Activated T-cell treated with anti-CD3 and anti-CD28 coated beads for 24 hours (primary cell): ENCODE results near the gene ST6GALNAC4.

Experiments used
- DNase-seq: peaks from one replicate; pipeline ENCODE4 v3.0.0-alpha.2; 2020; ENCODE audit warnings: low read depth

Gene ST6GALNAC4, protein sequence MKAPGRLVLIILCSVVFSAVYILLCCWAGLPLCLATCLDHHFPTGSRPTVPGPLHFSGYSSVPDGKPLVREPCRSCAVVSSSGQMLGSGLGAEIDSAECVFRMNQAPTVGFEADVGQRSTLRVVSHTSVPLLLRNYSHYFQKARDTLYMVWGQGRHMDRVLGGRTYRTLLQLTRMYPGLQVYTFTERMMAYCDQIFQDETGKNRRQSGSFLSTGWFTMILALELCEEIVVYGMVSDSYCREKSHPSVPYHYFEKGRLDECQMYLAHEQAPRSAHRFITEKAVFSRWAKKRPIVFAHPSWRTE

DNA sequence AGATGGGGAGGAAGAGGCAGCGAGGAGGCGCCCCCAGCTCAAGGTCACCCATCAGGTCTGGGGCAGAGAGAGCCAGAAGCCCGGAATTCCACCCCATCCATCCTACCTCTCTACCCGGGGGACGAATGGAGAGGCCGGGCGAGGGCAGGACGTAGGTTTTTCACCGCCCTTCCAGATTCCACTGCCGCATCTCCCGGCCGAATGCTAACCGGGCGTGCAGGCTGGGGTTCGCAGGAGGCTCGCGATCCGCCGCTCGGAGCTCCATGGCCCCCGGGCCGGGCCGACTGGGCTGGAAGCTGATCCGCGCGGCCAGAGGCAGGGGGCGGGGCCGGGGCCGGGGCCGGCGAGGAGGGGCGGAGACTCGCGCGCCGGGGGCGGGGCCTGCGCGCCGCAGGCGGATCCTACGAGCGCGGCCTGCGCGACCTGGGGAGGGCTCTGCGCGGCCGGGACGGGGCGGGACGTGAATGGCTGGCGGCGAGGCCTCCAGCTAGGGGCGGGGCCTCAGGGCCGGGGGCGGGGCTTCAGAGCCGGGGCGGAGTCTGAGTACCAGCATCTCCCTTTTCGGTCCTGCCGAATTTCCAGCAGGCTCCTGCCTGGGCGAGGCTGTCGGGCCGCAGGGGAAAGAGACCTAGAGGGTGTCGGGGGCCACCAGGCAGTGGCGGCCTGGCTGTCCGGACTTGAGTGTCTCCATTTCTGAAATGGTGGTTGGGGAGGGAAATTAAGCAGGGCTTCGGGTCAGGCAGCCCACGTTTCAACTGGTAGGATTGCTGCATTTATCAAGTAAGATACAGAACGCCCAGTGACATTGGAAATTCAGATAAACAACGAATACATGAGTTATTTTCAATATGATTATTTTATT, at the start of gene ST6GALNAC4:
TSS of gene ST6GALNAC4 (minus strand) at position 322 of the 862 bp plus-strand sequence. CDS start 622 bp downstream, outside the sequence.
- peak; percentile 94 for DNase-seq

DNA sequence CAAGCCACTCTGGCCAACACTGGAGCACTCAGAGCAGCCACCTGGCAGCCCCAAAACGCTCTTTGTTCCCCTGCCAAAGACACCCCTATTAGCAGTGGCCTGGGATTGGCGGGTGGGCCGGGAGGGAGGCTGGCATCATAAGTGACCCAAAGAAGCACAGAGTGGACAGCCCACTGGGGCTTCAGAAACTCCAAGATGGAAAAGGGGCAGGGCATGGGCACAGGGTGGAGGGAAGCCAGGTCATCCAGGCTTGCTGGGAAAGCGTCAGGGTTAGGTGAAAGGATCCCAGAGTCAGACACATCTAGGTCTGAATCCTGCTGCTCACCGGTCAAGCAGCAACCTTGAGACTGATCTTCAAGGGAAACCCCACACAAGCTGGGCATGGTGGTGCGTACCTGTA, 49.1 kb upstream of the ST6GALNAC4 start:
- DNase-seq, result no peak

DNA sequence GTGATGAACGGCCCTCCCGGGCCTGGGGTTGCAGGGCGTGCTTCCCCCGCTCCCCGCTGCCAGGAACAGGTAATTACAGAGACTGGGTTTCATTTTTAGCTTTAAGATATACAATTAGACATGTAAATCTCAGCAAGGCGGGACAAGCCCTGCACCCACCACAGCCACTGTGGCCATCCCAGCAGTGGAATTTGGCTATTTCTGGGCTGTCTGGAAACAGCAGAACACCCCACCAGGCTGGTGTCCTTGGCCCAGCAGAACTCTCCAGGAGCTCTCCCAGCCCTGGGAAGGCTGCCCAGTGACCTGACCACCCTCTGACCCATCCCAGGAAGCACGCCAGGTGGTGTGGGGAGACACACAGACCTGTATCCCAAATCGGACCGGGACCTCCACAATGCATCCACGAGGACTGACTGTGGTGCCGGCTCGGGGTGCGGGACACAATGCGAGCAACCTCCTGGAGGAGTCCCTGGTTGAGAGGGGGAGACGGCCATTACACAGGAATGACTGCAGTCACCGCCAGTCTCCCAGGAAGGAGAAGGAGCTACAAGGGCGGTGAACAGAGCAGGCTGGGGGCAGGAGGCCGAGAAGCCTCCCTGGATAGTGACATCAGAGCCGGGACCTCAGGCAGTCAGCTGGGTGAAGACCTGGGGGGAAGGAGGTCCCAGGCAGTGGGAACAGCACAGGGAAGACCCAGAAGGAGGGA, 46.7 kb upstream of the ST6GALNAC4 start:
- no peak for DNase-seq

DNA sequence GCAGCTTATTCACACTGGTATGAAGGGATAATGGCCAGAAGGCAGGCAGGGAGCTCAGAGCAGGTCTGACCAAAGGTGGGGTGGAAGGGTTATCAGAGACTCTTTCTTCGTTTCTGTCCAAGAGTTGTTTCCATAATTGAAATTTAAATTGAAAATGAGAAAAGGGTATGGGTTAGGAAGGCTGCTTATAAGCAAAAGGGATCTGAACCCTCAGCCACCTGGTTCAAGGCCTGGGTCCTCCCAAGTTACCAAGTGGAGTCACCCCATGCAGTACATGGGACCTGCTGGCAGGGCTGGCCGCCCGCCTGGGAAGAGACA, 46.2 kb upstream of the ST6GALNAC4 start:
- no peak for DNase-seq

DNA sequence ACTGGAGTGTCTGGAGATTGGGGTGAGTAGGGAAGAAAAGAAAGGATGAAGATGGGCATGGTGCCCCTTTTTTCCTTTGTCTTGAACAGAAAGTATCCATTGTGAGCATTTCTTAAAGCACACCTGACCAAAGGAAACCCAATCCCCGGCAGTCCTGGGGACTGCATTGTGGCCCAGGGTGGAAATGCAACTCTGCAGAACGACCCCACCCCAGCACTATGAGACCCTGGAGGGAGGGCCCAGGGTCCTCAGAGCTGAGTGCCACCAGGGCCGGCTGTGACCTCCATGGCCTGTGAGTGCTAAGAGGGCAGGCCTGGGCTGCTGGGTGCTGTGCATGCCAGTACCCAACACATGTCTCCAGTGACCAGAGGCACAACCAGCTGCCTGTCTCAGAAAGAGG, 45.4 kb upstream of the ST6GALNAC4 start:
- DNase-seq, result no peak

DNA sequence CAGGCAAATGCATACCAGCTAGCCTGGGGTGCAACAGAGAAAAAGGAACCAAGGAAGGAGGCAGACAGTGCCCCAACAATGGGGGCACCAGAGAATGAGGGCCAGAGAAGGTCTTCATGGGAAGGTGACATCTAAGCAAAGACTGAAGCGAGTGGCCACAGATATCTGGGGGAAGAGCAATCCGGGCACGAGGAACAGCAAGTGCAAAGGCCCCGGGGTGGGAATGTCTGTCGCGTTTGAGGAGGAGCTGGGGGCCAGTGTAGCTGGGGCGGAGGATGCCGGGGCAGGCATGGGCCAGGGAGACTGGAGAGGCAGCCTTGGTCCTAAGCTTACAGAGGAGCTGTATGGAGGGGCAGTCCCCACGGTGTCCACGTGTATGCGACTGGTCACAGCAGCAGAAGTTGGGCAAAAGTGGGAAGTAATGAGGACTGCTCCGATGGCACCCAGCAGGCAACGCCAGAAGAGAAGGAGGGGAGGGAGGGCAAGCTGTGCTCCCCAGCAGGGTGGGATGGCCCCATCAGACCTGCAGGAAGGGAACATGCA, 44.8 kb upstream of the ST6GALNAC4 start:
- DNase-seq, result no peak

DNA sequence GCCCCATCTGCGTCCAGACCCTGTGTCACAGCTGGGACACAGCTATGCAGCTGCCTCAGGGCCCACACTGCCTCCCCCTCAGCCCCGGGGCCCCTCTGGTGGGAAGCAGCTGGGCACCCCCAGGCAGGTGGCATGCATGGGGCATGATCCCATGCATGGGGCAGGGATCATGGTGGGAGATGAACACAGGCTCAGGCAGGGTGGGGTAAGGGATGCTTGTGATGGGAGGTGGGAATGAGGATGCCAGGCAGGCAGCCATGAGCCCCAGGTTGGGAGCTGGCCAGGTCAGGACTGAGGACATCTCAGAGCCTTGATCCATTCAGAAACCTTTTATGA, 44.3 kb upstream of the ST6GALNAC4 start:
- no peak for DNase-seq

DNA sequence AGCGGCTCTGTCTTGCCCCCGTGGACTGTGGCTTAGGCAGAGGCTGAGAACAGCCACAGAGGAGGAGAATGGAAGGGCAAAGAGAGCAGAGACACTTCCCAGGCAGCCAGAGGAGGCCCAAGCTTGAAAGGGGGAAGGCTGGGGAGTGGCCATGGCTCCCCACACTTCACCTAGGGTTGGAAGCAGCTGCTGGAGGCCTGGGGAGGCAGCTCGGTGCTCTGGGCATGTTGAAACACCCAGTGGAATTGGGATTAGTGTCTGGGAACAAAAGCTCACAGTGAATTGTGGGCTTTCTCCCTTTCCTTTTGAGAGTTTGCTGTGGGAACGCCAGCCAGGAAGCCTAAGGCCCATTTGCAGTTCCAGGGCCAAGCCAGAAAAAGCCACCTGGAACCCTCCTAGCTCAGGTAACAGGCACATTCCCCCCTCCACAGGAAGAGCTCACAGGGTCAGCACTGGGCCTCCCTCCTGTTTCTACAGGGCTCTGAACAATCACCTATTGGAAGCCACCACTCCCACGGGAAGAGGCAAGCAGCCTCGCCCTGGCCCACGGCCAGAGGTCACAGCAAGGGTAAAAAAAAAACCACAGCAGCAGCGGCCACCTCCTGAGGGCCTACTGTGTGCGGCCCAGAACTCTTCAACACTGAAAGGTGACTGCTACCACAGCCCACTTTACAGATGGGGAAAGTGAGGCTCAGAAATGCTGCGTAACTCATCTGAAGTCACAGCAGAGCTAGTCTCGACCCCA, 43.7 kb upstream of the ST6GALNAC4 start:
- no peak for DNase-seq

DNA sequence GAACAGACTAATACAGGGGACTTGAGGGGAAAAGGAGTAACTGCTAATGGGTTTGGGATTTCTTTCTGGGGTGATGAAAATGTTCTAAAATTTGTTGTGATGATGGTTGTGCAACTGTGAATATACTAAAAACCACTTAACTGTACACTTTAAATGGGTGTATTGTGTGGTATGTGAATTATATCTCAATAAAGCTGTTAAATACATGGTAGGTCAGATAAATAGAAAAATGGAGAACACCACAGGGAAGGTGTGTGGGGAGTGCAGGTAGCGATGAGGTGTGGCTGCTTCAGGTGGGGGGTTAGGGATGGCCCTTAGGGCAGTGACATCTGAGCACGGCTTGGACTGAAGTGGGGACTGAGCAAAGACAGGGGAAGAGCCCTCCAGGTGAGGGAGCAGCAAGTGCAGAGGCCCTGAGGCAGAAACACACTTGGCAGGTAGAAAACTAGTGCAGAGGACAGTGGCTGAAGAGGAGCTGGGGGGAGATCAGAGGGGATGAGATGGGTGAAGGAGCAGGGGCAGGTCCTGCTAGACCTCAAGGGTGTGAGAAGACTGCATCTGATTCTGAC, 43.1 kb upstream of the ST6GALNAC4 start:
- no peak for DNase-seq

DNA sequence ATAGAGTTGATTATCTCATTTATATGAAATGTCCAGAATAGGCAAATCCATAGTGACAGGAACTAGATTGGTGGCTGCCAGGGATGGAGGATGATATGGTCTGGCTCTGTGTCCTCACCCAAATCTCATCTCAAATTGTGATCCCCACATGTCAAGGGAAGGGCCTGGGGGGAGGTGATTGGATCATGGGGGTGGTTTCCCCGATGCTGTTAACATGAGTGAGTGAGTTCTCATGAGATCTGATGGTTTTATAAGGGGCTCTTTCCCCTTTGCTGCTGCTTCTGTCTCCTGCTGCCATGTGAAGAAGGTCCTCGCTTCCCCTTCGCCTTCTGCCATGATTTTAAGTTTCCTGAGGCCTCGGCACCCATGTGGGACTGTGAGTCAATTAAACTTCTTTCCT, 42.6 kb upstream of the ST6GALNAC4 start:
- no peak for DNase-seq

DNA sequence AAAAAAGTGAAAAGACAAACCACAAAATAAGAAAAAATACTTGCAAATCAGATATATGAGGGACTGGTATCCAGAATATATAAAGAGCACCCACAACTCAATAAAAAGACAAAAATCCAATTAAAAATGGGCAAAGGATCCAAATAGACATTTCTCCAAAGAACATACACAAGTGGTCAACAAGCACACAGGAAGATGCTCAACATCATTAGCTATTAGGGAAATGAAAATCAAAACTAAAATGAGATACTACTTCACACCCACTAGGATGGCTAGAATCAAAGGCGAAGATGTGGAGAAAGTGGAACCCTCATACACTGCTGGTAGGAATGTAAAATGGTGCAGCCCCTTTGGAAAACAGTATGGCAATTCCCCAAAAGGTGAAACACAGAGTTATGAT, 41.9 kb upstream of the ST6GALNAC4 start:
- DNase-seq, result no peak

DNA sequence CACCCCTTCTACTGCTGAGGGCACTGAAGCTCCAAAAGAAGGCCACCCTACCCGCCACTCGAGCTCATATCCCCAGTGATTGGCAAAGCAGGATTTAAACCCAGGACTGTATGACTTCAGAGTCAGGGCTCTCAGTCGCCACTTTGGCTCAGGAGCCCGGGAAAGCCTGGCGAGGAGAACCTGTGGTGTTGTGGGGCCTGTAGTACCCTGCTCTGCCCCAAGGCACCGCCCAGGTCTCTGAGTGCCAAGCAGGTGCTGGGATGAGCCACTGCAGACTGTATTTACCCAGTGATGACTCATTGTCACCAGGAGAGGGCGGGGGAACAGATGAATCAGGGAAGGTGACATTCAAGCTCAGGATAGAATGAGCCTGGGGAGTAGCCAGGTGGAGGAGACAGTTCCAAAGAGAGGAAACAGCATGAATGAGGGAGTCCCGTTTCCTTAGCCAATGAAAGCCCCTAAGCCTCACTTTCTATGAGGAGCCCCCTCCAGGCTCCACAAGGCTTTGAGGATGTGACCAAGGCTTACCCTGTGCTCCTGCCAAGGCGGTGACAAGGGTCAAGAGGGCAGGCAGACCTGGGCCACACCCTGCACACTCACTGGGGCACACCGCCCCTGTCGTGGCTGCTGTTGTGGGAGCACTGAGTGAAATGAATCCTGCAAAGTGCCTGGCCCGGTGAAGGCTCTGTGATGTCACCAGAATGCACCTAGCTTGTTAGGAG, 38.6 kb upstream of the ST6GALNAC4 start:
- peak; percentile 80 for DNase-seq

DNA sequence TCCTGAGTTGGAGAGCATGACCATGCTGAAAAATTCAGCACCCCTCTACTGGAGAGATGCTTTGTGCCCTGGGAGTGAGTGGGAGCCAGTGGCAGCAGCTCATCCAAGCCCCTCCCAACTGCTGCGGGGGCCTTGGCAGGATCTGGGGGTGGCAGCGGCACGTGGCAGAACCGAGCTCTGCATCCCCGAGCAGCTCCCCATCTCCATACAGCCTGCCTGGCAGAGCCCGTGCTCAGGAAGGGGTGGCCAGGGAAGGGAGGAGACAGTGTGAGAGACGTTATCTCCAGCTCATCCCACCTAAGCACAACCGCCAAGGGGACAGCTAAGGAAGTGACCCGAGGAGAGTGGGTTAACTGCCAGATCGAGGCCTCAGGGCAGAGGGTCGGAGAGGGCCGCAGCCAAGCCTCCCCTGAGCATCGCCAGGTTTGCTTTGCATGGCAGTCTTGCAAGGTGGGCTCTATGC, 38.0 kb upstream of the ST6GALNAC4 start:
- DNase-seq, result no peak

DNA sequence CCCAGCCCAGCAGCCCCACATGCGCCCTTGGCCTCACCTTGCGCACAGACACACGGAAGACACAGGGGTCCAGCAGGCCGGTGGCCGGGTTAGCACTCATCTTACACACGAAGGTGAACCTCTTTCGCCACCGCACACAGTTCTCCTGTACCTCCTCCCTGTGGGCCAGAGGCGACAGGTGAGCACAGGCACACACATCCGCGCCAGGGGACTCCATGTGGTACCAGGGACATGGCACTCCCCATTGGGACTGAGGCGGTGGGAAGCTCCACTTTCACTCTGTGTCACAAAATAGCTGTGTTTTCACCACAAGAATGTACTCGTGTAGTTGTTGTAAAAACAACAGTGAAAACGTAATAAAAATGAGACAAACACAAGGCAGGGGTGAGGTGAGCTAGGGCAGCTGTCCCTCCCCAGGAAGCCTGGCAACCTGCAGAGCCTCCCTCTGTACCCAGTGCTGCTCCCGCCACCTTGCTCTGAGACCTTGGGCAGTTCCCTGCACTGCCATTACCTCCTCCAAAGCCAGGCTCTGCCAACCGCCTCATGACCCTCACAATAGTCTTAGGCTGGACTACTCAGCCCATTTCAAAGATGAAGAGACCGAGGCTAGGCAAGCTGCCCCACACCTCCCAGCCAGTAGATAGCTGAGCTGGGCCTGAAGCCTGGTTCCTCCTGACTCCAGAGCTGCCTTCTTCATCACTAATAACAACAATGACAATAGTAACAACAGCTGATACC, 37.1 kb upstream of the ST6GALNAC4 start:
- no peak for DNase-seq

DNA sequence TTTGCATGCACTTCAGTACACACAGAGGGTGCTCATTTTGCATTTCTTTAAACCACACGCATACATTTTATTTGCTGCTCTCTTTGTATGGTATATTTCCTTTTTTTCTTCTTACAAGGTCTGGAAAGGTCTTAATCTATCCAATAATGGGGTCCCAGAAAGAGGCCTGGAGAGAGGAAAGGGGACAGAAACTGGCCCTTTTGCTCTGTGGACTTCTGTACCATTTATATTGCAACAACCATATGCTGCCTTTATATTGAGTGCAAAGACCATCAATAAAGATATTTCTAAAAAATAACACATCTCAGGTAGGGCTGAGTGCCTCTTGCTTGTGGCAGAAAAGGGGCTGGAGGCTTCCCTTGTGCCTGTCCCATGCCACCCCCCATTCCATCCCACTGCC, 36.3 kb upstream of the ST6GALNAC4 start:
- DNase-seq, result no peak

DNA sequence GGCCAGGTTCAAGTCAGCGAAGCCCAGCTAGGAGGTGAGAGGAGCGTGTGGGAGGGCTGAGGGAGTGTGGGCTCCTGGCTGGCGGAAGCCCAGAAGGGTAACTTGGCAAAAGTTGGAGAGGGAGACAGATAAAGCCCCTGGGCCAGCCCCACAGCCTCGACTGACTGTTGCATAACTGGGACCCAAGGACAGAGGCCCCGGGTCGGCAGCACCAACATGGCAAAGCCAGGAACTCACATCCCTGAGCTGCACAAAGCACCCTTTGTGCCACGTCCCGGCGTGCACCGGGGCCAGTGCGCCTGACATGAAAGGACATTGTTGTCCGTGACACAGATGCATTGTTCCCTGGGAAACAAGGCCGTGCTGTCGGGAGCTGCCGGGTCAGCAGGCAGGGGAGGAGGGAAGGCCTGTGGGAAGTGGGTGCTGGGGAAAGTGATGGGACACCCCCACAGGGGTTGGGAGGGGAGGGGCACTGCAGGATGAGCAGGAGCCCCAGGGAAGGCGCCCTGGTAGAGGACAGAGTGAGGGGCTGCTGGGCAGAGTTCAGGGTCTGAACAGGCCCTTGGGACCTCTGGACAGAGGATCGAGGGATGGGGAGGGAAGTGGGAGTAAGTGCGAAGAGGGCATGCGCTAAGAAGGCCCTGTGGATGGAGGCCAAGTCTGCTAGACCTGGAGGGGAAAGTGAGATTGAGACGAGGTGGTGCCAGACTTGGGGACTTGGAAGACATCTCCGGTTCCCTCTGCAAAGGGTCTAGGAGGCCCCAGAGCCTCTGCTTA, 33.9 kb upstream of the ST6GALNAC4 start:
- no peak for DNase-seq

DNA sequence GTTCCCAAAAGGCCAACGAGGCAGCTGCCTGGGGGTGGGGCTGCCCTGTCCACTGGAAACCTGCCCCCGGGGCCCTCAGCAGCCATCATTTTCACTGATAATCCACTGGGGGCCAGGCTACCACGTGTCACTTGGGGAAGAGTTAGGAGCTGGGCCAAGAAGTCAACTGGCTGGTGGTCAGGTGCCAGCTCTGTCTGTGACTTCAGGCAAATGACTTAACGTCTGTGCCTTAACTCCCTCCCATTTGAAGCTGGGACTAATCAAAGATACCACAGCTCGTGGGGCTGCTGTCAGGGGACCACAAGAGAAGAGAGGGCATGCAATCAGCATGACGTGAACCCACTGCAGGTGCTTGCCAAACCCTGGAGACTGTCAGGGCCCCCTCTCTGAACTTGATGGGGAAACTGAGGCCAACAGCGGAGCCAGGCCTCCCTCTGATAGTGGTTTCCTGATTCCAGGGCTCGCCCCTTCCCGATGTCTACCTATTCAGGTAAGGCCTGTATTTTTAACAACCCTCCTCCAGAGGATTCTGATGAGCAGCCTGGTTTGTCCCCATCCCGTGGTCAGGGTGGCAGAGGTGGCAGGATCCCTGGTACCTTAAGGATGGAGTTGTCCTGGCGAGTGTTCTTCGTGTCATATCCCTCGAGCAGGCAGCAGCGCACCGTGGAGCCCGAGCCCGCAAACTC, 33.1 kb upstream of the ST6GALNAC4 start:
- no peak for DNase-seq

DNA sequence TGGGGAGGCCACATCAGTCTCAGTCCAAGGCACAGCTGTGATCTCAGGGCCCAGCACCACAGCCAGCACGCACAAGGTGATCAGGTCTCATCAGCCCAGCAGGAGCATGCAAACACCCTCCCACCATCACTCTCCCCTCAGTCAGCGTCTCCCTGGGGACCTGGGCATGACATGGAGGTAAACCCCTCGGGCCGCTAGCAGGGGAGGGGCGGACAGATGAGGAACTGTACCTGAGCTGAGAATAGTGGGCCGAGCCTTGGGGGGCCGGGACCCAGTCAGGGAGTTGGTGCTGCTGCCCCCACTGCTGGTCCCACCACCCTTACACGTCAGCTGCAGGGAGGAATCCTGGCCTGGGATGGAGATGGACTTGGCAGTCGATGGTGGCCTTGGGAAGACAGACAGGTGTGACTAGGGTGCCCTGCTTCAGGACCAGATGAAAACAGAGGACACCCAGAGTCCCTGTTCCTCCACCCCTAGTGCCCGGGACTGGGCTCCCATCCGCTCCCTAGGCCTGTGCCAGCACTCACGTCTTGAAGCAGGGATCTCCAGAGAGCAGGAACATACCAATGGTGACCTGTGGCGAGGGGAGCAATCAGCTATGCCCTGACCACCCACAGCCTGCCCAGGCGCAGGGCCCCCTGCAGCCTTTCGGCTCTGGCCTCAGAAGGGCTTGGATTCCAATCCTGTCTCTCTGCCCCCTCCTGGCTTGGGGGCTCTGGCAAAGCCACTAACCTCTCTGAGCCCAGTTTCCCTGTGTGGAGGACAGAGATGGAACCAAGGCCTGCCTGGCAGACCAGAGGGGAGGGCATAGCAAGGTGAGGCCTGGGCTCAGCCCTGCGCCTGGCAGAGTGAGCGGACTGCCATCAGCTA, 31.2 kb upstream of the ST6GALNAC4 start:
- no peak for DNase-seq
